ENCODE results near the gene FER1L5.

The FER1L5 gene

DNA sequence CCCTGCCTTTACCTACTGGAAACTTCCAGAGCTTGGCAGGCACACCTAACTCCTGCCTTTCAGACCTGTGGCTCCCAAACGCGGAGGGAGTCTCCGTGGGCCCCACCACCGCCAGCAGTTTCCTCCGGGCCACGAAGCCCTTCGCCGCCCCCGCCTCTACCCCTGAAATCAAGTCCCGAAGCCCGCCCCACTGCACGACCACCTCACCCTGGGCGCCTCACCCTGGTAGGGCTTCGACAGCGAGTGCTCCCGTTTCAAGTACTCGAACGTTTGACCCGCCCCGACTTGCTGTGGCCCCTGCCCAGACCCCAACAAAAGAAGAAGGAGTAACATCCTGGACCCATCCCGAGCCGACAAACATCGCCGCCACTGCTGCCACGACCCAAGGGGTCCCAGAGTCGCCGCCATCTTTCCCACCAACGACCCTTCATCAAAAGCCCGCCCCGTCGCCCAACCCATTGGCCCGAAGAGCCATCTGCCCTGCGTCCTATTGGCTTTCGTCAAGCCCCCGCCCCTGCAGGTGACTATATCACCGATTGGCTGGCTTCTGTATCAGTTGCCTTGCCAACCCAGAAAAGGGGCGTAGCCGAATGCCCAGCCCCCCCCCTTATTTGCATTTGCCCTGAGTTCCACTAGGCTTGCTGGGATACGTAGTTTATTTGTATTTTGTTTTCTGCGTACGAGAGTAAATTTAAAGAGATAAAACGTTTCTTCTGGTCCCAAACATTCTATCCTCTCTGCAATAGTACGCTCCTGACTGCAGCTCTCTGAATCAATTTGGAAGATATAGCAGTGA, 97.3 kb downstream of the FER1L5 start, which contains the start of gene LMAN2L:
Gene LMAN2L (minus strand): TSS at position 432 of the 796 bp plus-strand sequence. CDS start 24 bp downstream, at position 408.
- DNase-seq (ENCODE audit: low read depth in 3 of 3) = peak; percentile 90 to 96 (median 96)

DNA sequence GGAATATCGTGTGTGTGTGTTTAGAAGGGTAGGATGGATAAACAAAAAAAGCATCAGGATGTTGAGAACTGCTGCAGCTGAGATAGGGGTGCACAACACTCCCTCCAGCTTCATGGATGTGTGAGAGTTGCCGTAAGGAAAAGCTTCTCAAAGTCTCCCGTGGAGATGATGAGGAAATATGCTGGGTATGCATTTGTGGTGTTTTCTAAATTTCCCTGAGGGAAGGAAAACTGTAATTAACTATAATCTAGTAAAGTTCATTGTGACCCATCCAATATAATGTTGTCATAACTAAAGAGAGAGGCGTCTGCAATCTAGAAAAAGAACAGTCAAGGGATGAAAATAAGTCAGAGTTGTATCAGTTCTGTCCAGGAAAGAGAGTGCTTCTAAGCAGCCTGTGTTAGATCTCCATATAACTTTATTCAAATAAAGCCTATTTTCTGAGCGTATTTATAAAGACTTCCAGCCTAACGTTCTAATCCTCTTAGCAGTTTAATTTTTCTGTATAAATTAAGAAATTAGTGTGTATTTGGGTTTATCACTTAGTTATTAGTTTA, 104.6 kb downstream of the FER1L5 start:
- DNase-seq (ENCODE audit: low read depth in 3 of 3) = no peak

DNA sequence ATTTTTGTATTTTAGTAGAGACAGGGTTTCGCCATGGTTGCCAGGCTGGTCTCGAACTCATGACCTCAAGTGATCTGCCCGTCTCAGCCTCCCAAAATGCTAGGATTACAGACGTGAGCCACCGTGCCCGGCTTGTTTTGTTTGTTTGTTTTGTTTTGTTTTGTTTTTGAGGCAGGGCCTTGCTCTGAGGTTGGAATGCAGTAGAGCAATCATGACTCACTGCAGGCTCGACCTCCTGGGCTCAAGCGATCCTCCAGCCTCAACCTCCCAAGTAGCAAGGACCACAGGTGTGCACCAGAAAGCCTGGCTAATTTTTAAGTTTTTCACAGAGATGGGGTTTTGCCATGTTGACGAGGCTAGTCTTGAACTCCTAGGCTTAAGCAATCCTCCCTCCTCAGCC, 109.2 kb downstream of the FER1L5 start:
- DNase-seq (ENCODE audit: low read depth in 3 of 3) = no peak

DNA sequence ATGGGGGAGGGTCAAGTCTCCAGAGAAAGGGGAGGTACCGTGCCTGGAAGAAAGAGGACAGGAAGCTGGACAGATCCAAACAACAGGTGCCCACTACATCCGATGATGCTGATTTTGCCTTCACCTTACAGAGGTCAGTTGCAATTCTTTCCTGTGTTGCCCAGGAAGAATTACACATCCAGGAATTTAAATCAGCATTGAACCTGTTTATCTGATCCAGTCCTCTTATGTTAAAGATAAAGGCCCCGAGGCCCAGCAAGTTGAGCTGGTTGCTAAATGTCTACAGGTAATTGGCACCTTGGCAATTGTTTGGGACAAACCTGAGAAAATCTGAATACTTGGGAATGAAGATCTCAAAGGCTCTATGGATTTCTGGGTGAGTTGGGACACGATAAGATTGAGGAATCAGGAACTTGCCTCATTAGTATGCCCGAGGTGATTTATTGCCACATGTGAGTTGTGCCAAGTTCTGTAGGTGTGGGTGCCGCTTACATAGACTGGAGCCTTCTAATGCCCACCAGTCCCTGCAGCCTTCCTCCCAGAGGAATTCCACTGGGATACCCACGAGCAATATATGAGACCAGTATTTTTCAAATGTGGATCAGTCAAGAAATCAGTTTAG, 111.2 kb downstream of the FER1L5 start:
- DNase-seq (ENCODE audit: low read depth in 3 of 3) = no peak

DNA sequence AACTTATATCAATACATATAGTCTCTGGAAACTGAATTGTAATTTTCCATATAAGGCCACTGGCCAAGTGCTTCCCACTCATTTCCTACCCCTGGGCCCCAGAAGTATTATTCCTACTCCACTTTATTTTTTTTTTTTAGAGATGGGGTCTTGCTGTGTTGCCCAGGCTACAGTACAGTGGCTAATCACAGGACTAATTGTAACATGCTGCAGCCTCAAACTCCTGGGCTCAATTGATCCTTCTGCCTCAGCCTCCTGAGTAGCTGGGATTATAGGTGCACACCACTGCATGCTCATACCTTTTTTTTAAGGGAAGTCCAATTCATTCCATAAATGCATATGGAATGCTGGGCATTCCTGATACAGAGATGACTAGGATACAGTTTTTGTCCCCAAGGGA, 111.8 kb downstream of the FER1L5 start:
- DNase-seq (ENCODE audit: low read depth in 3 of 3) = no peak
